Upper lobe of left lung (tissue), 4 donors: ENCODE measurements around the gene GPATCH1.

Source experiments
- CTCF ChIP-seq, 6 experiments: fragments of 450-650 bp in 4 of 6; fragments of 200-600 bp in 2 of 6; sonication (generic) in 2 of 6; IDR thresholded peaks; one replicate each; pipeline ENCODE4 v1.5.1; 2016 to 2019; ENCODE audit warnings: antibody characterized with exemption in 6 of 6
- EP300 ChIP-seq, 4 donors: sonication (generic); formaldehyde crosslinking; IDR thresholded peaks; one replicate each; pipeline ENCODE4 v1.5.1; 2017; ENCODE audit warnings: antibody characterized with exemption in 4 of 4, control low read depth in 2 of 4
- POLR2A ChIP-seq, 4 donors: fragments of 450-650 bp; IDR thresholded peaks; one replicate each; pipeline ENCODE4 v1.5.1; 2016 to 2017; ENCODE audit warnings: antibody characterized with exemption in 4 of 4, mild to moderate bottlenecking in 2 of 4
- POLR2AphosphoS5 ChIP-seq, 2 donors: sonication (generic); formaldehyde crosslinking; IDR thresholded peaks; one replicate each; pipeline ENCODE4 v1.5.1; 2017; ENCODE audit warnings: antibody characterized with exemption in 2 of 2

- TF ChIP-seq CTCF (IDR thresholded peaks at IDR 0.05), result no peak
- no peak for TF ChIP-seq POLR2AphosphoS5 (IDR thresholded peaks at IDR 0.05)
- TF ChIP-seq POLR2A (IDR thresholded peaks at IDR 0.05), result no peak
- TF ChIP-seq EP300 (IDR thresholded peaks at IDR 0.05), result no peak
These were observed 12.6 kb downstream of the GPATCH1 start for GRCh38 chr19:33093420-33094210.
